ENCODE results near the gene PDP2.

The PDP2 gene

GRCh38 chr16:66900721-66901441 lies 20.6 kb downstream of the PDP2 start:
- no peak overlapping the region for H3K4me3 ChIP-seq (ENCODE audit: low read length)
- no peak overlapping the region for H3K27ac ChIP-seq (ENCODE audit: low read length)
- no peaks in the 10 kb centered on the region for H3K4me1 ChIP-seq (ENCODE audit: low read length)
- no peak overlapping the region for H3K4me2 ChIP-seq (ENCODE audit: low read length)
- H3K79me2 ChIP-seq (ENCODE audit: low read length): no peaks in the 10 kb centered on the region
- no peaks in the 10 kb centered on the region for H4K20me1 ChIP-seq (ENCODE audit: insufficient read depth, low read length)
- no peak overlapping the region for H2AFZ ChIP-seq (ENCODE audit: low read depth, low read length)
- H3K9me3 ChIP-seq (ENCODE audit: insufficient read depth, low read length): no peaks in the 10 kb centered on the region
- no peak overlapping the region for H3K9ac ChIP-seq (ENCODE audit: low read length)
- H3K27me3 ChIP-seq (ENCODE audit: low read depth, low read length): no peaks in the 10 kb centered on the region
- TF ChIP-seq CTCF (IDR thresholded peaks at IDR 0.05; ENCODE audit: low read depth, low read length): no peak
- no peak for TF ChIP-seq EZH2phosphoT487 (IDR thresholded peaks at IDR 0.05; ENCODE audit: low read depth)
- no peaks in the 10 kb centered on the region for H3K36me3 ChIP-seq (replicated peaks; ENCODE audit: low read depth, low read length)

GRCh38 chr16:66901626-66902025 lies 21.3 kb downstream of the PDP2 start:
- TF ChIP-seq CTCF (IDR thresholded peaks at IDR 0.05; ENCODE audit: low read depth, low read length) (no peak), EZH2phosphoT487 (IDR thresholded peaks at IDR 0.05; ENCODE audit: low read depth) (no peak)
- Histone ChIP-seq H3K4me1 (ENCODE audit: low read length) (no peaks in the 10 kb centered on the region), H3K79me2 (ENCODE audit: low read length) (no peaks in the 10 kb centered on the region), H2AFZ (ENCODE audit: low read depth, low read length) (no peak overlapping the region), H3K4me3 (ENCODE audit: low read length) (no peak overlapping the region), H3K27ac (ENCODE audit: low read length) (no peak overlapping the region), H3K4me2 (ENCODE audit: low read length) (no peak overlapping the region), H3K36me3 (replicated peaks; ENCODE audit: low read depth, low read length) (no peaks in the 10 kb centered on the region), H3K9me3 (ENCODE audit: insufficient read depth, low read length) (no peaks in the 10 kb centered on the region), H3K27me3 (ENCODE audit: low read depth, low read length) (no peaks in the 10 kb centered on the region), H3K9ac (ENCODE audit: low read length) (no peak overlapping the region), H4K20me1 (ENCODE audit: insufficient read depth, low read length) (no peaks in the 10 kb centered on the region)

GRCh38 chr16:66902648-66903543 lies 22.6 kb downstream of the PDP2 start:
- Histone ChIP-seq H3K79me2 (ENCODE audit: low read length) (no peaks in the 10 kb centered on the region), H3K9ac (ENCODE audit: low read length) (no peak overlapping the region), H4K20me1 (ENCODE audit: insufficient read depth, low read length) (no peaks in the 10 kb centered on the region), H3K27ac (ENCODE audit: low read length) (no peak overlapping the region), H2AFZ (ENCODE audit: low read depth, low read length) (no peak overlapping the region), H3K4me2 (ENCODE audit: low read length) (no peak overlapping the region), H3K27me3 (ENCODE audit: low read depth, low read length) (no peaks in the 10 kb centered on the region; the same call in 1 of the 2 replicates), H3K9me3 (ENCODE audit: insufficient read depth, low read length) (no peaks in the 10 kb centered on the region), H3K4me1 (ENCODE audit: low read length) (no peaks in the 10 kb centered on the region), H3K36me3 (replicated peaks; ENCODE audit: low read depth, low read length) (no peaks in the 10 kb centered on the region), H3K4me3 (ENCODE audit: low read length) (no peak overlapping the region)
- TF ChIP-seq CTCF (IDR thresholded peaks at IDR 0.05; ENCODE audit: low read depth, low read length) (no peak), EZH2phosphoT487 (IDR thresholded peaks at IDR 0.05; ENCODE audit: low read depth) (no peak)
